GM23338 (cell line): ENCODE measurements around the gene CSNK1A1. TPM values are rescaled to one million over a fixed set of nuclear protein-coding genes. Genes with fewer than 3 reads are reported as not detected.

Source experiments
- ATAC-seq: fragments of 200-7000 bp; cut with Tn5 transposase; 3 replicates; pipeline ENCODE4 v1.9.1; 2020
- DNase-seq: peaks from one replicate; pipeline ENCODE4 v3.0.0-alpha.2; 2015; ENCODE audit warnings: low spot score
- H2AFZ ChIP-seq: fragments of 200-600 bp; sonication (generic); 2 replicates; pipeline ENCODE4 v1.8.0; 2016; ENCODE audit warnings: antibody characterized with exemption, mild to moderate bottlenecking, moderate library complexity
- H3F3A ChIP-seq: fragments of 200-600 bp; sonication (generic); replicated peaks from 2 replicates; pipeline ENCODE4 v1.8.0; 2017; ENCODE audit warnings: antibody characterized with exemption, mixed run types, low read depth
- H3K27ac ChIP-seq: fragments of 200-600 bp; sonication (generic); 2 replicates; pipeline ENCODE4 v1.6.1; 2016; ENCODE audit warnings: low read depth
- H3K27me3 ChIP-seq: fragments of 200-600 bp; sonication (generic); 2 replicates; pipeline ENCODE4 v1.8.0; 2016; ENCODE audit warnings: mild to moderate bottlenecking, mixed run types, moderate library complexity; ENCODE audit not compliant: insufficient read depth
- H3K36me3 ChIP-seq: fragments of 200-600 bp; sonication (generic); 2 replicates; pipeline ENCODE4 v1.8.0; 2016; ENCODE audit warnings: mild to moderate bottlenecking; ENCODE audit not compliant: insufficient read depth
- H3K4me1 ChIP-seq: fragments of 200-600 bp; sonication (generic); 2 replicates; pipeline ENCODE4 v1.8.0; 2016; ENCODE audit warnings: mild to moderate bottlenecking, moderate library complexity; ENCODE audit not compliant: insufficient read depth
- H3K4me2 ChIP-seq: fragments of 200-600 bp; sonication (generic); 2 replicates; pipeline ENCODE4 v1.7.1; 2017; ENCODE audit warnings: mixed run types
- H3K4me3 ChIP-seq: fragments of 200-600 bp; sonication (generic); 2 replicates; pipeline ENCODE4 v1.6.1; 2016; ENCODE audit warnings: mixed run types
- H3K79me2 ChIP-seq: fragments of 200-600 bp; sonication (generic); replicated peaks from 2 replicates; pipeline ENCODE4 v1.8.0; 2017; ENCODE audit warnings: mild to moderate bottlenecking; ENCODE audit not compliant: insufficient read depth
- H3K9me2 ChIP-seq: fragments of 200-600 bp; sonication (generic); 2 replicates; pipeline ENCODE4 v1.8.0; 2017; ENCODE audit not compliant: insufficient read depth
- H4K20me1 ChIP-seq: fragments of 200-600 bp; sonication (generic); replicated peaks from 2 replicates; pipeline ENCODE4 v1.8.0; 2017; ENCODE audit warnings: mild to moderate bottlenecking; ENCODE audit not compliant: insufficient read depth
- H3K27ac Mint-ChIP-seq: 2 replicates; pipeline ENCODE4 v1.8.0; 2020; ENCODE audit warnings: inconsistent platforms, mild to moderate bottlenecking, moderate library complexity, mixed read lengths
- H3K27me3 Mint-ChIP-seq: 3 replicates; pipeline ENCODE4 v1.8.0; 2022; ENCODE audit warnings: low read depth, mild to moderate bottlenecking, moderate library complexity, mixed read lengths, inconsistent platforms; ENCODE audit not compliant: insufficient read depth, poor library complexity
- H3K36me3 Mint-ChIP-seq: 3 replicates; pipeline ENCODE4 v1.8.0; 2021; ENCODE audit warnings: low read depth, mild to moderate bottlenecking, inconsistent platforms, moderate library complexity, mixed read lengths
- H3K4me1 Mint-ChIP-seq: 3 replicates; pipeline ENCODE4 v1.8.0; 2020; ENCODE audit warnings: mild to moderate bottlenecking, inconsistent platforms, mixed read lengths
- H3K4me3 Mint-ChIP-seq: 3 replicates; pipeline ENCODE4 v1.8.0; 2021; ENCODE audit warnings: moderate library complexity, mild to moderate bottlenecking, inconsistent platforms, mixed read lengths
- H3K9me3 Mint-ChIP-seq: 3 replicates; pipeline ENCODE4 v1.8.0; 2020; ENCODE audit warnings: moderate library complexity, mild to moderate bottlenecking, inconsistent platforms, mixed read lengths
- CREB1 ChIP-seq: fragments of 250-450 bp; sonication (Bioruptor Pico); IDR thresholded peaks from 2 replicates; pipeline ENCODE4 v1.5.0; 2020; ENCODE audit warnings: low read depth, mild to moderate bottlenecking, moderate library complexity
- CTCF ChIP-seq, 2 experiments: fragments of 200-600 bp in 1 of 2; sonication (generic) in 1 of 2; conservative IDR thresholded peaks; 2 replicates each; pipeline versions ENCODE4 v1.5.1 to v1.6.1; 2016 to 2017; ENCODE audit warnings: antibody characterized with exemption in 2 of 2, low read depth in 2 of 2, mild to moderate bottlenecking in 2 of 2, moderate library complexity in 1 of 2
- ETS1 ChIP-seq: IDR thresholded peaks from 2 replicates; pipeline ENCODE4 v1.6.1; 2016; ENCODE audit warnings: antibody characterized with exemption
- EZH2 ChIP-seq: fragments of 200-600 bp; sonication (generic); IDR thresholded peaks from one replicate; pipeline ENCODE4 v1.8.0; 2017; ENCODE audit warnings: antibody characterized with exemption, mild to moderate bottlenecking, low read depth; ENCODE audit not compliant: unreplicated experiment
- EZH2phosphoT487 ChIP-seq: fragments of 200-600 bp; sonication (generic); IDR thresholded peaks from one replicate; pipeline ENCODE4 v1.8.1; 2018; ENCODE audit warnings: antibody characterized with exemption; ENCODE audit not compliant: unreplicated experiment
- JUNB ChIP-seq: IDR thresholded peaks from one replicate; pipeline ENCODE4 v1.6.1; 2016; ENCODE audit warnings: antibody characterized with exemption; ENCODE audit not compliant: unreplicated experiment
- NANOG ChIP-seq: IDR thresholded peaks from 2 replicates; pipeline ENCODE4 v1.6.1; 2016; ENCODE audit warnings: antibody characterized with exemption, borderline replicate concordance
- POLR2AphosphoS5 ChIP-seq: IDR thresholded peaks from 2 replicates; pipeline ENCODE4 v1.6.1; 2016; ENCODE audit warnings: antibody characterized with exemption, low read depth
- REST ChIP-seq: IDR thresholded peaks from one replicate; pipeline ENCODE4 v1.6.1; 2018; ENCODE audit warnings: antibody characterized with exemption; ENCODE audit not compliant: unreplicated experiment
- STAT1 ChIP-seq: IDR thresholded peaks from one replicate; pipeline ENCODE4 v1.6.1; 2016; ENCODE audit warnings: antibody characterized with exemption; ENCODE audit not compliant: unreplicated experiment
- ZNF114 ChIP-seq: fragments of 250-450 bp; sonication (Bioruptor Pico); IDR thresholded peaks from 2 replicates; pipeline ENCODE4 v1.5.0; 2020; ENCODE audit warnings: mild to moderate bottlenecking, moderate library complexity
- ZNF331 ChIP-seq: fragments of 250-450 bp; sonication (Bioruptor Pico); IDR thresholded peaks from 2 replicates; pipeline ENCODE4 v1.5.0; 2020; ENCODE audit warnings: low read depth, mild to moderate bottlenecking, moderate library complexity
- ZNF462 ChIP-seq: fragments of 250-450 bp; sonication (Bioruptor Pico); IDR thresholded peaks from 2 replicates; pipeline ENCODE4 v1.5.0; 2020; ENCODE audit warnings: mild to moderate bottlenecking, moderate library complexity
- polyA plus RNA-seq: library from polyadenylated mRNA; unstranded; fragments of >200 nt; fragmentation: Nextera tagmentation; extraction: Ambion mirVana; gene quantifications from 2 replicates; pipeline ENCODE4 v1.2.1, GENCODE V29; 2016
- total RNA-seq: library from RNA; depleted of rRNA; stranded (reverse); fragments of >200 nt; shearing (Covaris generic); gene quantifications from 2 replicates; pipeline ENCODE4 v1.2.3, GENCODE V29; 2014

CSNK1A1 gene
- total and polyA plus RNA-seq, 2 experiments from 2014 or later: 110 to 233 TPM

GRCh38 chr5:149584121-149584520 lies 32.9 kb upstream of the CSNK1A1 start (continued):
- TF ChIP-seq CREB1: no peak
- no peak for TF ChIP-seq STAT1
- TF ChIP-seq NANOG: no peak
- TF ChIP-seq JUNB: no peak
- no peak for TF ChIP-seq POLR2AphosphoS5

GRCh38 chr5:149583394-149583793 lies 32.2 kb upstream of the CSNK1A1 start:
- no peaks in the 10 kb centered on the region for H3K79me2 ChIP-seq
- no peaks in the 10 kb centered on the region for H3K9me2 ChIP-seq
- DNase-seq (no peak), ATAC-seq (no peak)
- no peak overlapping the region for H3K4me3 ChIP-seq
- H3K27me3 ChIP-seq: peaks cover 30% of the 10 kb centered on the region
- H3K4me2 ChIP-seq: no peak overlapping the region
- no peak overlapping the region for H3K27ac Mint-ChIP-seq
- H4K20me1 ChIP-seq: no peaks in the 10 kb centered on the region
- no peaks in the 10 kb centered on the region for H3K36me3 Mint-ChIP-seq
- H3K4me1 Mint-ChIP-seq: peaks cover 9% of the 10 kb centered on the region
- H3K27me3 Mint-ChIP-seq: peaks cover 21% of the 10 kb centered on the region
- peaks cover 8% of the 10 kb centered on the region for H3K4me1 ChIP-seq
- no peak overlapping the region for H3K4me3 Mint-ChIP-seq
- no peak overlapping the region for H3K27ac ChIP-seq
- TF ChIP-seq EZH2phosphoT487 (no peak), CTCF (conservative IDR thresholded peaks at IDR 0.05; ENCODE audit: low read depth in 2 of 2) (no peak), JUNB (no peak), ZNF114 (no peak), STAT1 (no peak), CREB1 (no peak), ZNF331 (CRISPR knock-in tag) (no peak), ZNF462 (CRISPR knock-in tag) (no peak), REST (no peak), NANOG (no peak), POLR2AphosphoS5 (no peak), ETS1 (no peak), EZH2 (no peak)
- H3F3A ChIP-seq: peaks cover 6% of the 10 kb centered on the region
- no peaks in the 10 kb centered on the region for H3K36me3 ChIP-seq
- H3K9me3 Mint-ChIP-seq: no peaks in the 10 kb centered on the region
- no peak overlapping the region for H2AFZ ChIP-seq
